HEK293T (cell line): ENCODE results near the gene DNAH1.

Experiments
- CTCF ChIA-PET: fragments of 350-600 bp; formaldehyde crosslinking; extraction: SDS; loops from one replicate; lab custom pipeline; 2021; ENCODE audit warnings: antibody characterized with exemption, inconsistent platforms; lab: Yijun Ruan, JAX
- POLR2A ChIA-PET: fragments of 350-600 bp; formaldehyde crosslinking; extraction: SDS; loops from one replicate; lab custom pipeline; 2020; ENCODE audit warnings: antibody characterized with exemption, inconsistent platforms; lab: Yijun Ruan, JAX
- DNase-seq: peaks from one replicate; pipeline ENCODE4 v3.0.0; 2012; ENCODE audit warnings: mixed read lengths; ENCODE audit errors: extremely low spot score
- ARNT ChIP-seq: fragments of 450-650 bp; IDR thresholded peaks from 2 replicates; pipeline ENCODE4 v1.6.1; 2017; ENCODE audit warnings: mild to moderate bottlenecking
- BHLHE40 ChIP-seq: fragments of 450-650 bp; IDR thresholded peaks from 2 replicates; pipeline ENCODE4 v1.6.1; 2016; ENCODE audit warnings: mild to moderate bottlenecking, moderate library complexity, borderline replicate concordance
- CTBP1 ChIP-seq: fragments of 450-650 bp; IDR thresholded peaks from 2 replicates; pipeline ENCODE4 v1.6.1; 2016; ENCODE audit warnings: borderline replicate concordance
- ELF4 ChIP-seq: fragments of 450-650 bp; IDR thresholded peaks from 2 replicates; pipeline ENCODE4 v1.6.1; 2017; ENCODE audit warnings: antibody characterized with exemption
- FOXA1 ChIP-seq: fragments of 450-650 bp; IDR thresholded peaks from 2 replicates; pipeline ENCODE4 v1.6.1; 2016; ENCODE audit warnings: mild to moderate bottlenecking
- FOXK2 ChIP-seq: fragments of 450-650 bp; IDR thresholded peaks from 2 replicates; pipeline ENCODE4 v1.6.1; 2016; ENCODE audit warnings: mild to moderate bottlenecking
- FOXM1 ChIP-seq: fragments of 450-650 bp; IDR thresholded peaks from 2 replicates; pipeline ENCODE4 v1.6.1; 2017; ENCODE audit warnings: mild to moderate bottlenecking, borderline replicate concordance
- HDGF ChIP-seq: fragments of 450-650 bp; IDR thresholded peaks from 2 replicates; pipeline ENCODE4 v1.6.1; 2017; ENCODE audit warnings: antibody characterized with exemption, borderline replicate concordance
- L3MBTL2 ChIP-seq: fragments of 450-650 bp; conservative IDR thresholded peaks from 2 replicates; pipeline ENCODE4 v1.6.1; 2016; ENCODE audit warnings: mild to moderate bottlenecking
- LEF1 ChIP-seq: fragments of 450-650 bp; IDR thresholded peaks from 2 replicates; pipeline ENCODE4 v1.6.1; 2017; ENCODE audit warnings: mild to moderate bottlenecking, borderline replicate concordance
- NFRKB ChIP-seq: fragments of 450-650 bp; IDR thresholded peaks from 2 replicates; pipeline ENCODE4 v1.6.1; 2016; ENCODE audit warnings: mild to moderate bottlenecking, moderate library complexity
- SP1 ChIP-seq: fragments of 450-650 bp; IDR thresholded peaks from 2 replicates; pipeline ENCODE4 v1.6.1; 2017
- SUZ12 ChIP-seq: fragments of 450-650 bp; IDR thresholded peaks from 2 replicates; pipeline ENCODE4 v1.6.1; 2016; ENCODE audit warnings: mild to moderate bottlenecking
- TARDBP ChIP-seq: fragments of 450-650 bp; IDR thresholded peaks from 2 replicates; pipeline ENCODE4 v1.6.1; 2016
- ZNF384 ChIP-seq: fragments of 450-650 bp; IDR thresholded peaks from 2 replicates; pipeline ENCODE4 v1.6.1; 2016
- TF ChIP-seq, protein P1 (sequence below): fragments of 450-650 bp; IDR thresholded peaks from 2 replicates; pipeline ENCODE4 v1.6.1; 2016

Gene DNAH1

DNA sequence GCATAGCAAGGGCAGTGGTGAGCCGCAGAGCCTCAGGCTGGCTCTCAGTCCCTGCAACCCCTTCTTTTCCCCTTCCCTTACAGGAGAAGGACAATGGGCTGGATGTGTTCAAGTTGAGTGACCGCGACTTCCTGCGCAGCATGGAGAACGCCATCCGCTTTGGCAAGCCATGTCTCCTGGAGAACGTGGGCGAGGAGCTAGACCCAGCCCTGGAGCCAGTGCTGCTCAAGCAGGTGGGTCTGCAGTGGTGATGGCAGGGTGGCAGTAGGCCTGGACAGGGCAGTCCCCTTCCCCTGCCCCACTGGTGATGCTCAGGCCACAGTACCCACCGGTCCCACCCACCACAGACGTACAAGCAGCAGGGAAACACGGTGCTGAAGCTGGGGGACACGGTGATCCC, 75.0 kb downstream of the DNAH1 start:
- DNase-seq, result no peak
- ChIA-PET POLR2A (interaction anchor here (1.2 kb wide), 1 partner anchor 9 kb away, joined by 3 read pairs; no protein-coding TSS in a partner anchor), CTCF (no interaction called here)
- TF ChIP-seq ARNT (no peak), SUZ12 (no peak), ZNF384 (no peak), FOXK2 (no peak), TARDBP (no peak), SP1 (no peak), ELF4 (no peak)
- TF ChIP-seq, protein P1, sequence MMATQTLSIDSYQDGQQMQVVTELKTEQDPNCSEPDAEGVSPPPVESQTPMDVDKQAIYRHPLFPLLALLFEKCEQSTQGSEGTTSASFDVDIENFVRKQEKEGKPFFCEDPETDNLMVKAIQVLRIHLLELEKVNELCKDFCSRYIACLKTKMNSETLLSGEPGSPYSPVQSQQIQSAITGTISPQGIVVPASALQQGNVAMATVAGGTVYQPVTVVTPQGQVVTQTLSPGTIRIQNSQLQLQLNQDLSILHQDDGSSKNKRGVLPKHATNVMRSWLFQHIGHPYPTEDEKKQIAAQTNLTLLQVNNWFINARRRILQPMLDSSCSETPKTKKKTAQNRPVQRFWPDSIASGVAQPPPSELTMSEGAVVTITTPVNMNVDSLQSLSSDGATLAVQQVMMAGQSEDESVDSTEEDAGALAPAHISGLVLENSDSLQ, result no peak

DNA sequence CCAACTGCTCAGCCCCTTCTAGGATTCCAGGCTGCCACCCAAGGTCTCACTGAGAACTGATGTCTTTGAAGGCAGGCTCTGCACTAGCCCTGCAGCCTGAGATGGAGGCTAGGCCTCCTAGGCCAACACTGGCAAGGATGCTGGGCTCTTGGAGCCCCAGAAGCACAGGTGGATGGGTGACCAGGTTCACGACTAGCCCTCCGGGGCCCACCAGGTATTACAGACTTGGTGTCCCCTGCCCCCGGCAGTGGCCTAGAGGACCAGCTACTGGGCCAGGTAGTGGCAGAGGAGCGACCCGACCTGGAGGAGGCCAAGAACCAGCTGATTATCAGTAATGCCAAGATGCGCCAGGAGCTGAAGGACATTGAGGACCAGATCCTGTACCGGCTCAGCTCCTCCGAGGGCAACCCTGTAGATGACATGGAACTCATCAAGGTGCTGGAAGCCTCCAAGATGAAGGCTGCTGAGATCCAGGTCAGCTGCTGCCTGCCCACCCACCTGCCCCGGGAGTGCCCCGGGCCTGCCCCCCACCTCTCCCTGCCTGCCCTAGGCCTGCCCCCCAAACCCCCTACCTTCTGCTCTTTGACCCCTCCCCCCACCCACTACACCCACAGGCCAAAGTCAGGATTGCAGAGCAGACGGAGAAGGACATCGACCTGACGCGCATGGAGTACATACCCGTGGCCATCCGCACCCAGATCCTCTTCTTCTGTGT, 76.3 kb downstream of the DNAH1 start:
- no peak for DNase-seq
- TF ChIP-seq CTBP1 (no peak), ELF4 (no peak), ZNF384 (no peak), L3MBTL2 (no peak), BHLHE40 (no peak), SP1 (no peak), NFRKB (no peak), FOXK2 (no peak), FOXM1 (no peak), SUZ12 (no peak), TARDBP (no peak)
- ChIA-PET CTCF (no interaction called here), POLR2A (no interaction called here)

DNA sequence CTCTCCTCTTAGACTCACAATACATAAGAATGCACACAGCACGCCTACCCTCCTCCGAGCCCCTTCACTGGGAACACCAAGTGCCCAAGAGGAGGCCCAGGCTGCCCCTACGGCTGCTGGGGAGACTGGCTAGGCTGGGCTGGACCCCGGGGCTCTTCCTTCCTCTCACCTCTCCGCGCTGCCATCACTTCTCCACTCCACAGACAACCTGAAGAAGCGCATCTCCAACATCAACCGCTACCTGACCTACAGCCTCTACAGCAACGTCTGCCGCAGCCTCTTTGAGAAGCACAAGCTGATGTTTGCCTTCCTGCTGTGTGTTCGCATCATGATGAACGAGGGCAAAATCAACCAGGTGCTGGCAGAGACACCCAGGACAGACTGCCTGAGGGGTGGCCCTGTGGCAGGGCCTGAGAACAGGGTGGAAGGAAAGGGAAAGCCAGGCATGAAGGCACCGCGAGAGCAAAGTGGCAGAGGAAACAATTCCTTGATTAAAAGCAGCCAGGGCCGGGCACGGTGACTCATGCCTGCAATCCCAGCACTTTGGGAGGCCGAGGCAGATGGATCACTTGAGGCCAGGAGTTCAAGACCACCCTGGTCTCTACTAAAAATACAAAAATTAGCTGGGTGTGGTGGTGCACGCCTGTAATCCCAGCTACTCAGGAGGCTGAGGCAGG, 77.2 kb downstream of the DNAH1 start:
- POLR2A ChIA-PET, result no interaction called here
- no peak for TF ChIP-seq FOXA1
- TF ChIP-seq ARNT, result no peak
- no peak for TF ChIP-seq SUZ12
- TF ChIP-seq FOXM1, result no peak
- TF ChIP-seq, protein P1, result no peak
- DNase-seq, result no peak
- CTCF ChIA-PET, result no interaction called here

GRCh38 chr3:52393959-52394670, 78.0 kb downstream of the DNAH1 start:
- CTCF ChIA-PET, result no interaction called here
- POLR2A ChIA-PET, result no interaction called here

DNA sequence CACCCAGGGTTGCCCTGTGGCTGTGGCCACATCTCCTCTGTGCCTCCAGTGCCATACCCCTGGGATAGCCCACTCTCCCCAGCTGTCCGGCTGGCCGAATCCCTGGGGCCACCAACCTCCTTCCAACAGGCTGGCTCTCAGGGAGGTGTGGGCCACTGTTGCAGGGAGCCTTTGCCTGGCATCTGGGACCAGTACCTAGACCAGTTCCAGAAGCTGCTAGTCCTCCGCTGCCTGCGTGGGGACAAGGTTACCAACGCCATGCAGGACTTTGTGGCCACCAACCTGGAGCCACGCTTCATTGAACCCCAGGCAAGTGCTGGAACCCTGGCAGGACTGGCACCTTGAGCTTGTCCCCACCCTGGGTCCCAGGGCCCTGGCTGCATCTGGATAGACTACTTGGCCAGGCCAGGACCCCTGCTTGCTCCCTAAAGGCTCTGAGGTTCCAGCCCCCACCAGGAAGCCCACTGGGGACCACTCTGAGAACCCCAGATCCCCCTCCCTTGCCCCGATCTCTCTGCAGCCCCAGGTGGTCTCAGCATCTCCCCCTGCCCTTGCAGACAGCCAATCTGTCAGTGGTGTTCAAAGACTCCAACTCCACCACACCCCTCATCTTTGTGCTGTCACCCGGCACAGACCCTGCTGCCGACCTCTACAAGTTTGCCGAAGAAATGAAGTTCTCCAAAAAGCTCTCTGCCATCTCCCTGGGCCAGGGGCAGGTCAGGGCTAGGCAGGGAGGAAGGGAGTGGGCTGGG, 78.8 kb downstream of the DNAH1 start:
- POLR2A ChIA-PET, result no interaction called here
- DNase-seq, result no peak
- TF ChIP-seq FOXA1 (no peak), CTBP1 (no peak), ARNT (no peak), FOXM1 (no peak)
- TF ChIP-seq, protein P1, result no peak
- CTCF ChIA-PET, result no interaction called here

More at GRCh38 chr3:52393959-52394670, 78.0 kb downstream of the DNAH1 start:
- TF ChIP-seq NFRKB (no peak), HDGF (0 out of 2 replicates have a peak, but pooled peaks have one; percentile 50)
- DNase-seq, result no peak

GRCh38 chr3:52395503-52395865, 79.4 kb downstream of the DNAH1 start:
- no peak for DNase-seq
- POLR2A ChIA-PET, result no interaction called here
- TF ChIP-seq HDGF (no peak), ELF4 (no peak), FOXA1 (no peak), TARDBP (no peak), LEF1 (no peak), CTBP1 (no peak), NFRKB (no peak), FOXM1 (no peak), ARNT (no peak), SUZ12 (no peak), ZNF384 (no peak), FOXK2 (no peak), L3MBTL2 (no peak), SP1 (no peak), BHLHE40 (no peak)
- TF ChIP-seq, protein P1, result no peak
- CTCF ChIA-PET, result no interaction called here
